GM12864 (cell line): ENCODE data around the gene MVB12B.
A peak's percentile ranks its signal among the peaks of the same experiment; 100 is the strongest.

Experiments
- DNase-seq: peaks from one replicate; pipeline ENCODE4 v3.0.0-alpha.2; 2011; ENCODE audit warnings: low read depth
- H3K4me3 ChIP-seq: 2 replicates; pipeline ENCODE4 v1.5.1; 2011; ENCODE audit warnings: mild to moderate bottlenecking, low read depth, low read length, control low read depth
- TF ChIP-seq, protein P1 (sequence below): IDR thresholded peaks from 2 replicates; pipeline ENCODE4 v1.5.1; 2011; ENCODE audit warnings: low read depth, mild to moderate bottlenecking, moderate library complexity, low read length, control low read depth, inconsistent platforms; ENCODE audit errors: missing control alignments

Gene MVB12B

DNA sequence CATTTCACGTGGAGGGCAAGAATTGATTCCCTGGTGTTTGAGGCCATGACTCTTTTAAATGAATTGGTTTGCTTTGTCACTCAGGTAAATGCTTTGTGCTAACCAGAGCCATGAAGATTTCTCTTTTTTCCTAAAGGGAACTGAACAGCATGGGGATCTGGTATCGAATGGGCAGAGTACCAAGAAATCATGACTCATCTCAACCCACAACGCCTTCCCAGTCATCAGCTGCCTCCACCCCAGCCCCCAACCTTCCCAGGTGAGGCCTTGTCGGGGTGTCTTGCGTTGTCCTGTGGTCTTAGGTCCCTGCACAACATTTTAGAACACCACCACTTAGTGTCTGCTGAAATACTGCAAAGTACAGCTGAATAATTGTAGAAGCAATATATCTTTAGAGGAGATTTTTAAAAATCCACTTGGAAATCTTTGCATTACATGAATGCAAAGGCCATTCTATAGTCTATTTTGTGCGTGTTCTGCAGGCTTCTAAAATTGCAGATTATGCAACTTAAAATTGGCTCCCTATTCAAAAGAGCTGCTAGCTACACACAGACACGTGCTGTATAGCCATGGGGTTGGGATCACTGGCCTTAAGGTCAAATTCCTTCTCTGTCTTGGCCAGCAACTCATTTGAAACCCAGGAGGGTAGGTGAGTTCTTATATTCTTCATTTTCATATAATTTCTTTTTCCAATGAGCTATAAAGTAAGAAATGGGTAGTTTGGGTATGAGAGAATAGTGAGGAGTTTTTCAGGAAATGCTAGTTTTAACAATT is 69.0 kb downstream of the MVB12B start:
- TF ChIP-seq, protein P1, sequence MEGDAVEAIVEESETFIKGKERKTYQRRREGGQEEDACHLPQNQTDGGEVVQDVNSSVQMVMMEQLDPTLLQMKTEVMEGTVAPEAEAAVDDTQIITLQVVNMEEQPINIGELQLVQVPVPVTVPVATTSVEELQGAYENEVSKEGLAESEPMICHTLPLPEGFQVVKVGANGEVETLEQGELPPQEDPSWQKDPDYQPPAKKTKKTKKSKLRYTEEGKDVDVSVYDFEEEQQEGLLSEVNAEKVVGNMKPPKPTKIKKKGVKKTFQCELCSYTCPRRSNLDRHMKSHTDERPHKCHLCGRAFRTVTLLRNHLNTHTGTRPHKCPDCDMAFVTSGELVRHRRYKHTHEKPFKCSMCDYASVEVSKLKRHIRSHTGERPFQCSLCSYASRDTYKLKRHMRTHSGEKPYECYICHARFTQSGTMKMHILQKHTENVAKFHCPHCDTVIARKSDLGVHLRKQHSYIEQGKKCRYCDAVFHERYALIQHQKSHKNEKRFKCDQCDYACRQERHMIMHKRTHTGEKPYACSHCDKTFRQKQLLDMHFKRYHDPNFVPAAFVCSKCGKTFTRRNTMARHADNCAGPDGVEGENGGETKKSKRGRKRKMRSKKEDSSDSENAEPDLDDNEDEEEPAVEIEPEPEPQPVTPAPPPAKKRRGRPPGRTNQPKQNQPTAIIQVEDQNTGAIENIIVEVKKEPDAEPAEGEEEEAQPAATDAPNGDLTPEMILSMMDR: no peak
- no peak for DNase-seq
- H3K4me3 ChIP-seq: no peak overlapping the region

- no peak overlapping the region for H3K4me3 ChIP-seq
- TF ChIP-seq, protein P1: peak; percentile 32
- DNase-seq: peak; percentile 58
Observed at GRCh38 chr9:126397056-126397455, 70.4 kb downstream of the MVB12B start.

GRCh38 chr9:126398403-126399058 is 71.9 kb downstream of the MVB12B start:
- TF ChIP-seq, protein P1: peak; percentile 92
- no peak overlapping the region for H3K4me3 ChIP-seq
- DNase-seq: no peak

GRCh38 chr9:126399251-126399650 is 72.6 kb downstream of the MVB12B start:
- TF ChIP-seq, protein P1: no peak
- no peak for DNase-seq
- no peak overlapping the region for H3K4me3 ChIP-seq

- no peak for DNase-seq
- H3K4me3 ChIP-seq: no peak overlapping the region
- TF ChIP-seq, protein P1: no peak
Observed at GRCh38 chr9:126399789-126400188, 73.2 kb downstream of the MVB12B start.

GRCh38 chr9:126400571-126400970 is 73.9 kb downstream of the MVB12B start:
- TF ChIP-seq, protein P1: no peak
- DNase-seq: no peak
- H3K4me3 ChIP-seq: no peak overlapping the region

DNA sequence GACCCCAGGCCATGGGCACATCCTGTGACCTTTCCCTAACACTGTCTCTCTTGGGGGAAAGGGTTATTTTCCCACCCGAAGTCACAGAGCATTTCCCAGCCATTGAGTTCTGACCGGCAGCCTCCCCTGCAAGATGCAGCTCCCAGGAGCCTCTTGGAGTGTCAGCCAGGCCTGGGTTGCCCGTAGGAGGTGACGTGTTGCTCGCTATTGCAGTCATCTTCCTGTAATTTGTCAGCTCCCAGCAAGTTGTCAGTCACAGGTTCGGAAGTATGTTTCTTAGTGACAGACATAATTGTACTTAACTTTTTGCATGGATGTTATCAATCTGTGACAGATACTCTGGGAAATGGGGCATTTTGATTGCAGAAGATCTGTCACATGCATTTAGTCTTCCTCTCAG is 74.5 kb downstream of the MVB12B start:
- no peak overlapping the region for H3K4me3 ChIP-seq

More for the DNA sequence above, 74.5 kb downstream of the MVB12B start:
- TF ChIP-seq, protein P1: no peak
- no peak for DNase-seq
